GM21825 (cell line): ENCODE measurements around the gene MYT1.

Source experiments
- ATAC-seq: cut with Tn5 transposase; IDR thresholded peaks from one replicate; pipeline ENCODE4 v1.9.1; 2021; ENCODE audit warnings: mild to moderate bottlenecking, moderate library complexity; ENCODE audit not compliant: unreplicated experiment

MYT1 gene

DNA sequence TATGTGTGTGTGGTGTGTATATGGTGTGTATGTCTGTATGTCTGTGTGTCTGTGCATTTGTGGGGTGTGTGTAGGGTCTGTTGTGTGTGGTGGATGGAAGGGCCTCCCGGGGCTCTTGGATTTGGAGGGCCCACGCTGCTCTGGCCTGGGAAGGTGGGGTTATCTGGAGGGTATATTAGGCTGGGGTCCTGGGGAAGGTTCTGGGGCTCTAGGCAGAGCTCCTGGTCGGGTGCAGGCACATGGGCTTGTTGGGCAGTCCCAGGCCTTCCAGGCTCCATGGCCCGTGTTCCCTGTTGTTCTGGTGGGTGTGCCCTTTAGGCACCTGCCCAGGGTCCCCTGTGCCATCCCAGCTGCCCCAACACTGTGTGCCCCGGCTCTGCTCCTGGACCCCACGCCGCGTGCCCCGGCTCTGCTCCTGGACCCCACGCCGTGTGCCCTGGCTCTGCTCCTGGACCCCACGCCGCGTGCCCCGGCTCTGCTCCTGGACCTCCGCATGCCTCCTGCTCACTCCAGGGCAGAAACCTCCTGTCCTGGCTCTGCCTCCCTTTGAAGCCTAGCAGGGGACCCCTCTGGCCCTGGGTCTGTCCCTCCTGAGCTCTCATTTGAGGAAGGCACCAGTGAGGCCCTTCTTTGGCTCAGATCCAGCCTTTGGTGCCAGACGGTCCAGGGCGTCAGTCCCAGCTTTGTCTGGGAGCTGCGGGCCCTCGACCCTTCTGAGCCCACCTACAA, 10.2 kb upstream of the MYT1 start:
- no peak for ATAC-seq

DNA sequence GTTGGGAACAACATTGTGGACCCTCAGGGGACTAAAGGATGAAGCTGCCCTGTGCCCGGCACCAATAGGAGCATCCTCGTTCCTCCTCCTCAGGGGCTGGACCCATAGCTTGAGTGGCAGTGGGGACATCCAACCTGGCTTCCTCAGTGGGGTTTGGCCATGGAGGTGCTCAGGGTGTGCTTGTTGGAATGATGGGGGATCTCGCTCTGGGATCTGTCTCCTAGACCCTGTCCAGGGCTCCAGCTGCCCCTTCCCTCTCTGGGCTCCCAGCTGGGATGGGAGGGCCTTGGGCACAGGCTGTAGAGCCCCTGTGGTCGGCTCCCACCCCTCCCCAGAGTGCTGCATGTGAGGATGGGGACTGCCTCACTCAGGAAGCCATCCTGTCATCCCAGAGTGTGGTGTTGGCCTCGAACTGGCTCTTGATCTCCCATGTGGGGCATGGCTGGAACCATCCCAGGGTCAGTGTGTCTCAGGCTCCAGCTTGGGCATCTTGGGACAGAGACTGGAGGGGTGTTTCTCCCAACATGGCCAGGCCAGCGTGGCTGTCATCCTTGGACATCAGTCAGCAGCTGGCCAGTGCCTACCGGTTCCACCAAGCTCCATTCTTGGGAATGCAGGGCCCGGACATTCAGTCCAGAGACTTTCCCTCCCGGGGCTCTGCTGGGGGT, 9.5 kb upstream of the MYT1 start:
- no peak for ATAC-seq

DNA sequence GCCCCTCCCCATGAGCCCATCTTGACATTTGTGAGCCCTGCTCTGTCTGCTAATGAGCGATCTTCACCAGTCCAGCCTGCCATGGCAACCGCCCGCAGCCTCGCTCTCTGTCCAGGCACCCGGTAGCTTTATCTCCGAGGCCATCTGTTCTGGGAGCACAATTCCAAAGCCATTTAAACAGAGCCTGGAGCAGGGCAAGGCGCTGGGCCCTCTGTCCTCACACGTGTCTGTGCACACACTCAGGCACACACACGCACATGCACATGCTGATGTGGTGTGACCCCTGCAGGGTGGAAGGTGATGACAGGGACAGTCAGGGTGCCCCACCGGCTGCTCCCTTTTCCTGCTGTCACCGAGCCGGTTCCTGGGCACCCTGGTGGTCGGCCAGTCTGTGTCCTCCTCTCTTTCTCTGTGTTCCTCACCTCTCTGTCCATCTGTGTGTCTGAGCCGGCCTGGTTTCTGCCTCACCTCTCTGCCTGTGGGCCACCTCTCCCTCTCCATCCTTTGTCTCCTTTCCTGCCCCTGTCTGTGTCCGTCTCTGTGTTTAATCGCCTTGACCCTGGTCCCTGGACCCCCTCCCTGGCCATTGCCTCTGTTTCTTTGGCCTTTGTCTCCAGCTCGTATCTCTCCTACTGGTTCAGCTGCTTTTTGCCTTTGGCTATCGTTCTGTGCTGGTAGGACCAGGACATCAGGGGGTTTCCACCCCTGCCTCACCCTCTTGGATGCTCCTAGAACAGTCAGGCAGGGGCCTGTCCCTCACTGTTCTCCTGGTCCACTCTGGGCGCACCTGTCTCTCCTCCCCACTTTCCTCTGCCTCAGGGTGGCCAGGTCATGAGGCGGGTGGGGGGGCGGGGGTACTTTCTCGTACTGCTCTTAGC, 8.8 kb upstream of the MYT1 start:
- ATAC-seq: no peak

DNA sequence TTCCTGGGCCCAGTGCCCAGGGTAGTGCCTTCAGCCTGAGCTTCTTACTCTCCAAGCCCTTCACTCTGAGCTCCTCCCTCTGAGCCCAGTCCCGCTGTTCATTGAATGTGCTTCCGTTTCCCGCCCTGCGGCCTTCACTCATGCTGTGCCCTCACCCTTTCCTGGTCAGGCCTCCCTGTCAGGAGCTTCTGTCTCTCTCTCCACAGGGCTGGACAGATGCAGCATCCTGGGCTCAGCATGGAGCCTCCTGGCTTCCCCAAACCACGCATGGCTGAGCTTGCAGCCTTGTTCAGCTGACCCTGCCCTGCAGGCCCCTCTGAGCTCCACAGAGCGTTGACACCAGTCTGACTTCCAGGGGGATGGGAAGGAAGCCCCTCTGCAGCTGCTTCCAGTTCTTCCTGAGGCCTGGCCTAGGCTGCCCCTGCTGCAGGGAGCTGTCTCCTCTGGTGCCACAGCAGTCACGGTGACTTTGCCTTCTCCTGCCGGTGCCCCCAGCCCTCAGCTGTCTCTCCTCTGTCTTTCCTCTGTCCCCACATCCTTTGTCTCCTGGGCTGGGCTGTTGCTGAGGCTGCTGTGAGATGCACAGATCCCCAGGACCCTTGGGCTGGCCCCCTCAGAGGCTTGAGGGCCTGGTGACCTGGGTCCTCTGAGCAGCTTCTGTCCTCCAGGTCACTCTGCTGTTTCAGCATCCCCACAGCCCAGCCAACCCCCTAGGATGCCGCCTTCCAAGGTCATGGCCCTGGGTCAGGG, 7.9 kb upstream of the MYT1 start:
- ATAC-seq: no peak

DNA sequence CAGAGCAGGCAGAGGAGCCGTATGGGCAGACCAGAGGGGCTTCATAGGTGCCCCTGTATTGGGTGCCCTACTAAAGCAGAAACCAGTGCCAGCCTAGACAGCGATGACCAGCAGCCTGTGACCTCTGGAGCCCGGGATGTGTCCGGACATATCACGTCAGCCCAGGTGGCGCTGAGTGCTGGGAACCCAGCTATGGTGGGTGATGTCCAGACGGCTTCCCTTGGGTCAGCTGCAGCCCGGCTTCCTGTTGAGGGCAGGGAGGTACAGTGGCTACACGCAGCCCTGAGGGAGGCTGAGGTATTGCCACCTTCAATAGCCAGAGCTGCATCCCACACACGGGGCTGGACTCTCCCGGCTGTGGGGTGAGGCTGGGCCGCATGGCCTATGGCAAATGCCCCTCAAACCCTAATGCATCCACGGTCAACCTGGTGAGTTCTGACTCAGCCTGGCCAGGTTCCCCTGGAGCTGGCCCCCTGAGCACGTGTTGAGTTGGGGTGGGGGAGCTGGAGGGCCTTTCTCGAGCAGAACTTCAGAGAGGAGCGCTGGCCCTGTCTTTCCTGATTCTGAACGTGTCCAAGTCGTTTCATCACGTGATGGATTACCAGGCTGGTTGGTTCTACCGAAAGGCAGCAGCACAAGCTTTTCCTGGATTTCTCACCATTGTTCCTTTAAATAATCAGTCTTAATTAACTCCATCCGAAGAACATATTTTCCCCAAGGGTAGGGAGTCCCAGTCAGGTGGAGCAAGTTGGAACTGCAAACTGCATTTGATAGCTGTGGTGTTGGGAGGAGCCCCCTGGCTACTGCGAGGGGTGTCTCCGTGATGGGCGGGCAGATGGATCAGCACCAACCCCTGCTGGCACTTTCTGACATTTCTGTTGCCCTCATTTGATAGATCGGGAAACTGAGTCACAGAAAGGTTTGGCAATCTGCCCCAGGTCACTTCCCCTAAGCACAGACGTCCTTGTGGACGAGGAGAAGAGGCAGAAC, 7.1 kb upstream of the MYT1 start:
- ATAC-seq: no peak

DNA sequence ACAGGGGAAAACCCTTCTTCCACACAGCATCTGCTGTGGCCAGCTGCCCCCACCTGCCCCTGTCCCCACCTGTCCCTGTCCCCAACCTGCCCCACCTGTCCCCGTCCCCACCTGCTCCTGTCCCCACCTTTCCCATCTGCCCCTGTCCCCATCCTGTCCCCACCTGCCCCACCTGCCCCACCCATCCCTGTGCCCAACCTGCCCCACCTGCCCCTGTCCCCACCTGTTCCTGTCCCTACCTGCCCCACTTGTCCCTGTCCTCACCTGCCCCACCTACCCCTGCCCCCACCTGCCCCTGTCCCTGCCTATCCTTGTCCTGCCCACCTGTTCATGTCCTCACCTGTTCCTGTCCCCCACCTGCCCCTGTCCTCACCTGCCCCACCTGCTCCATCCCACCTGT, 6.4 kb upstream of the MYT1 start:
- no peak for ATAC-seq

DNA sequence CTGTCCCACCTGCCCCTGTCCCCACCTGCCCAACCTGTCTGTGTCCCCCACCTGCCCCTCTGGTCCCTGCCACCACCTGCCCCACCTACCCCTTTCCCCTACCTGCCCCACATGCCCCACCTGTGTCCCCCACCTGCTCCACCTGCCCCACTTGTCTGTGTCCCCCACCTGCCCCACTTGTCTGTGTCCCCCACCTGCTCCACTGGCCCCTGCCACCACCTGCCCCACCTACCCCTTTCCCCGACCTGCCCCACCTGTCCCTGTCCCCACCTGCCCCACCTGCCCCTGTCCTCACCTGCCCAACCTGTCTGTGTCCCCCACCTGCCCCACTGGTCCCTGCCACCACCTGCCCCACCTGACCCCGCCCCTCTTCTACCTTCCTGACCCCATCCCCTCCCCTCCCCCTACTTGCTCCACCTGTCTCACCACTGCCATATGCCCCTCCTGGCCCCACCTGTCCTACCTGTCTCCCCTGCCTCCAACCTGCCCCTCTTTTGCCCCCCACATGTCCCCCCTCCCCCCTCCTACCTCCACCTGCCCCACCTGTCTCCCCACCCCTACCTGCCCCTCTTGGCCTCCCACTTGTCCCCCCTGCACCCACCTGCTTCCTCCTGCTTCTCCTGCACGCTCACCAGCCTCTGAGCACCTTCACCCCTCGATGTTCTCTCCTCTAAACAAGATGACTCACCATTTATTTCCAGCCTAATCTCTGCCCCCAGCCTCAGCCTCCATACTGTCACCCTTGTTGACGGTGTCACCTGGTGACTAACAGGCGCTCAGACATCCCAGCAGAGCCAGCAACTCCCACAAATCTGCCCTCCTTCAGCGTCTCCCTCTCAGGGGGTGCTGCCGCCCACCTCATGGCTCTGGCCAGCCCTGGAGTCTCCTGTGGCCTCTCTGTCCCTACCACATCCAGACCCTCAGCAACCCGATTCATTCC, 5.6 kb upstream of the MYT1 start:
- ATAC-seq: no peak

DNA sequence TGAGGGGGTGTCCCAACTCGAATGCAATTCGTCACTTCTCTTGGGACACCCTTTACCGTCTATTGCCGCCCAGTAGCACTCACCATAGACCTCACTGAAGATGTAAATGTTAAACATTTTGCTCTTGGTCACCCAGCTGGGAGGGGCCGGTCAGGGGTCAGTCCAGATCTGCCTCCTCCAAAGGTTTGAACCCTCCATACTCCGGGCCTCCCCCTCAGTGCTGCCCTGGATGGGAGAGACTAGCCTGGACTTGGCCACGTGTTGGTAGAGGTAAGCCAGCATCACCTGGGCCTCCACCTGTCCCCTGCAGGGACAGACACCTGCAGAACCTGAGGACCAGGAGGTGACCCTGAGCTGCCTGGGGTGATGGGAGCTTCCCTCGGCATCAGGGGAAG, 5.0 kb upstream of the MYT1 start:
- no peak for ATAC-seq

DNA sequence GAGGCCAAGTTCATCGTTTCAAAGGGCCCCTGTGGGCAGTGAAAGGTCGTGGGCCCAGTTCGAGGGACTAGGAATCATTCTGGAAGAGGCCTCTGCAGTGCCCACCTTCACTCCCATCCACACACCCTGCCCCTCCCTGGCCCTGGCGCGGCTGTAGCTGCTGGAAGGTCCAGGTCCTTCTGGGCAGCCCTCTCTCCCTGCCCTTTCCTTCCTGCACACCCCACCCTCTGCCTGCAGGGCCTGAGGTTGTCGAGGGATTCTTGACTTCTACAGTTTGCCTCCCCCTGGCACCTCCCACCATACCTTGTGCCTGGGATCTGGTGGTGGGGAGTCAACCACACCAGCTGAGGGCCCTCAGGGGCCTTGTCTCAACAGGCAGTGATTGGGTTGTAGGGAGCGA, 4.5 kb upstream of the MYT1 start:
- ATAC-seq: no peak

DNA sequence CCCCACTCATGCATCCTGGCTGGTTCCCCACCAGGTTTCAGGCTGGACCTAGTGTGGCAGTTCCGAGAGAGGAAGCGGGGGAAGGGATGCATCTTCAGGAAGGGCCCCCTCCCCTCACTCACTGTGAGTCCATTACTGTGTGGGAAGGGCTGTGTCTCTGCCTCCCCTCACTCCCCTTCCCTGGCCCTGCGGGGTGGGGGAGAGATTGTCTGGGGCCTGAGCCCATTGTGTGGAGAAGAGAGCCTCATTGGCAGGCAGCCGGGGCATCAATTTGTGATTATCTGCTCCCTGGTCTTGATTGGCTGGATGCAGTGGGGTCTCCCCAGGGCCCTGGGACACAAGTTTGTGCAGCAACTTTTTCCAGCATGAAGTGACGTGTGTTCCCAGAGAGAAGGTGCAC, 4.1 kb upstream of the MYT1 start:
- ATAC-seq: no peak

DNA sequence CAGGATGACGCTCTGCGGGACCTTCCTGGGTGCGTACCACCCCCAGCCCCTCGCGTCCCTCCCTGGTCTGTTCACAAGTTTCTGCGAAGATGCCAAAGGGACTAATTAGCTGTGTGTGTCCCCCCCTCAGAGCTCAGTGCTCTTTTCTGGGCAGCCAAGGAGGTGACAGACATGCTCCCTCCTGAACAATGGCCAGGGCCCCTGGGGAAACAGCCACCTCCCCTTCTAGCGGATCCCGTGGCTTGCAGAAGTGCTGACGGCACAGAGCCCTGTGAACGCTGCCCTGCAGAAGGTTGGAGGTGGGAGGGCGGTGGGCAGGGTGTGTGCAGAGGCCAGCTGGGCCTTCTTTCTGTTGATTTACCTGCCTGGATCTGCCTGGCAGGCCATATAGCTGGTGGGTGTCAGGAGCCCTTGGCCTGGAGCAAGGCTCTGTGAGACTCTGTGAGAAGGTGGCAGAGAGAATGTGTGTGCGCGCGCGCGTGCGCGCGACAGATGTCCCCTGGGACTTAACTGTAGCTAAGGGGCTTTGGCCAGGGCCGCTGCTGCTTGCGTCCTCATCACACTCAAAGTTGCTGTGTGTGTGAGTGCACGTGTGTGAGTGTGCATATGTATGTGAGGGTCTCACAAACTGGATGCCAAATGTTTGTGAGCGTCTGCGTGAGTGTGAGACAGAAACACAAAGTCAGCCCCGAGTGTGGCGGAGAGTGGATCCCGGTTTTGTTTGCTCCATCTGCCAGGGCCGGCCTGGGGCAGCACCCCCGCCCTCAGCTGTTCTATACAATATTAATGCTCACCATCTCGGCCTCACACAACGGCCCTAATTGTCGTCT, 3.5 kb upstream of the MYT1 start:
- ATAC-seq: no peak

DNA sequence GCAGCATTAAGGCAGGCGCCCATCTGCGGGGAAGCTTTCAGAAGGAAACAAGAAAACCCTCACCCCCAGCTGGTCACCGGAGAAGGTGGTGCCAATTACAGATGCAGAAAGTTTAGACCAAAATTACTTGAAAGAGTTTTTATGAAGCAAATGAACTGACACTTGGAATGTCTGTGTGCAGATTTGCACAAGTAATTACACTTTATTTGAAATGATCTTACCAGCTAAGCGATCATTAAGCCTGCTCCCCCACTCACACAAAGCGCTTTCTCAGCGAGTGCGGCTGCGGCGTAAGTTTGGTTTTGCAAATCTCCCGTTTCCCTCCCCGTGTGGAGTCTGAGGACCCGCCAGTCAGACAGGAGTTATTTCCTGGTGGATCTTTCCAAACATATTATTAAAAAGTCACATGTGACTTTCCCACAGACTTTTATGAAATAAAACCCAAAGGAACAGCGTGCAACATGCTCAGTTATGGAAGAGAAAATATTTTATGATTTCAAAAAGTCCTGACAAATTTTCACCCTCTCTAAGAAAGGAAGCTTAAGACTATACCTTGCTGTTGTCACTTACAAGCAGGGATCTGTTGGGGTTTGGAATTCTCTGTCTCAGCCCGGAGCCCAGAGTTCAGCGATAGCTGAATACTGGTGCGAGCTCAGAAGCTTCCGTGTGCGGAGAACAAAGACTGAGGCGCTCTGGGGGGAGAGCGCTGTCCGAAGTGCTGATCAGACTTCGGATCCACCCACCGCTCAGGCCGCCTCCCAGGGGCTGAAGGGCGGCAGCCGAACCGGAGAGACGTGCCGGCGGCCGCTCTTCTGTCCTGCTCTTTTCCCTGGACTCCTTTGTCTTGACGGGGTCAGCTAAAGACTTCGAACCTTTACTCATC, 2.7 kb upstream of the MYT1 start:
- ATAC-seq: no peak

DNA sequence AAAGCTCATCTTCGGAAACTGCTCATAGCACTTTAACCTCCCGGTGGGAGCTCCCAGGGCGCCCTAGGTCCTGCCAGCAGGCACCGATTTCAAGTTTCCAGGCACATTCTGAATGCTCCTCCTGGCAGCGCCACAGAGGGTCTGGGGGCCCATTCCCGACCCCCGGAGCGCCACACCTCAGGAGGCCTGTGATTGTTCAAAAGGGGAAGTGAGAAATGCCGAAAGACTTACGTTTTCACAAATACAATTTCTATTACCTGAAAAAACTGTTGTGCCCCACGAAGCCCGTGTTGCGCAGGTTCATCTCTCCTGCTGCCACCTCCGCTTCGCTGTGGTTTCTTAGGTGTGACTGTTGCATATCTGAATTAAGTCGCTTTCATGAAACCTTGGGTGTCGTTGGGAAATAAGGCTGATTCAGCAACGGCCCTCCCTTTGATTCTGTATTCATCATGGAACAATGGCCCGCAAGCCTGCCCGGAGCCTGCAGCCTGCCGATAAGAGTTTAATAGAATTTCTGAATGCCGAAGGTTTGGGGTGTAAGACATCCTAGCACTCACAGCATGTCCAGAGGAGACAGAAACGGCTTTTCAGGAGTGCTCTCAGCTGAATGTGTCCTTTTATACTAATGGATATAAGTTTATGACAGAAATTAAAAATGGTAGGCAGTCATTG, 1.9 kb upstream of the MYT1 start:
- ATAC-seq: no peak

DNA sequence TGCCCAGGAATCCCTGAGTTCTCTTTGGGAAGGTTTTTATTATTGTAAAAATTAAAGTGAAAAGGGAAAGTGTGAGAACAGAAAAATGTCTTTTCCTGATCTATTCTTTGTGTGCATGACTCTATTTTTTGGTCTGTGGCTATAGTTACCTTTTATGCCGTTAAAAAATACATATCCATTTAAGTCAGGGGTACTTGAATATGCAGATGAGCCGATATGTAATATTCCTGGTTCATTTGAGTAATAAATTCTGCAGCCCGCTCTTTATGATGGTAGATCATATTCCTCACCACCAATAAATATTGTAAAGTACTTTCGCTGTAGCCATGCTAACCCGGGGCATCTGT, 503 bp upstream of the MYT1 start:
- no peak for ATAC-seq

DNA sequence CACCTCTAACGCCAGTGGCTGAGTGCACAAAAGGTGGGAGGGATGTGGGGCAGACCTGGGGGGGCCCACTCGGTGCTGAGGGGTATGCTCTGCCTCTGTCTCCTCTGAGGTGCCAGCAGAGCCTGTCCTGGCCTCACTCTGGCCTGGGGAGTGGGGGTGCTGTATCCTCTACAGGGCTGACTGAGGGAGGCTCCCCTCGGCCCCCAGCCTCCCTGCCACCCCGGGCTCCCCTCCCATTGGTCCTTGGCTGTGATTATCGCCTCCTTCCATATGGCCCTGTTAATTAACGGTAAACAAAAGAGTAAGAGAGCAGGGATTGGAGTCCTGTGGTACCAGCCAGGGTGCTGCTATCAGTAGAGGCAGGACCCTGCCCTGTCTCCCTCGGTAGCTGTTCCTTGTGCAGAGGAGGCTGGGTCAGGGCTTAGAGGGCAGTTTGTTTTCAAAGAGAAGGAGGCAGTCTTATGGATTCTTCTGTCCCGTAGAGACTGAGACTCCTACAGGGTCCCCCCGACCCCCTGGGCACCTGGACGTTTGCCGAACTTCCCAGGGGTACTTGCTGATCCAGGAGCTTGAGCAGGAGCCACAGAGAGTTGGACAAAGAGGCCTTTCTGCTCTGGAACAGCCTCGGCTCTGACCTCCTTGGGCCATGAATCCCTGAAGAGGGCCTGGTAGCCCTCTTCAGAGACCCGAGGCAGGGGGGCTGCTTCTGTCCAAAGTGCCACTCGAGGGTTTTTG, 1.8 kb downstream of the MYT1 start:
- no peak for ATAC-seq
